Hepatocyte (in vitro differentiated cells): ENCODE results near the gene XXYLT1.

Experiments
- EZH2 ChIP-seq: fragments of 200-600 bp; sonication (generic); IDR thresholded peaks from 2 replicates; pipeline ENCODE4 v1.6.1; 2016; ENCODE audit warnings: antibody characterized with exemption, mild to moderate bottlenecking, borderline replicate concordance
- EZH2phosphoT487 ChIP-seq: fragments of 200-600 bp; sonication (generic); IDR thresholded peaks from one replicate; pipeline ENCODE4 v1.6.1; 2018; ENCODE audit warnings: antibody characterized with exemption, mild to moderate bottlenecking, low read depth, moderate library complexity; ENCODE audit not compliant: unreplicated experiment, severe bottlenecking
- TF ChIP-seq, protein P1 (sequence below): fragments of 200-600 bp; sonication (generic); IDR thresholded peaks from 2 replicates; pipeline ENCODE4 v1.5.1; 2016; ENCODE audit warnings: antibody characterized with exemption, mild to moderate bottlenecking; ENCODE audit not compliant: poor library complexity

DNA sequence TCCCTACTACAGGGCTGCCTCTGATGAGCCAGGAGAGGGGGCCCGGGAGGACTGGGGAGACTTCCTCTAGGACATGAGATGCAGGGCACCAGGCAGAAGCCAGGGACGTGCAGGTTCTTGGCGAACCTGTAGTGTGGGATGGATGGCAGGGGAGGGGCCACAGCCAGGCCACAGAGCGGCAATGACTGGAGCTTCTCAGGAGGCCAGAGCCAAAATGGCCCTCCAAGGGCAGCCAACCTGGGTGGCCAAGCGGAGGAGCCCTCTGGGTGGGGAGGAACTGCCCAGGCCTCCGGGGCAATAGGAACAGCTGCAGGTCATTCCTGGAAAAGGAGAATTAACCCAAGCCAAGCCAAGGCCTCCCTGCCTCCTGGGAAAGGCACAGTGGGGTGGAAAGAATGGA, 224.5 kb downstream of the XXYLT1 start:
- TF ChIP-seq, protein P1, sequence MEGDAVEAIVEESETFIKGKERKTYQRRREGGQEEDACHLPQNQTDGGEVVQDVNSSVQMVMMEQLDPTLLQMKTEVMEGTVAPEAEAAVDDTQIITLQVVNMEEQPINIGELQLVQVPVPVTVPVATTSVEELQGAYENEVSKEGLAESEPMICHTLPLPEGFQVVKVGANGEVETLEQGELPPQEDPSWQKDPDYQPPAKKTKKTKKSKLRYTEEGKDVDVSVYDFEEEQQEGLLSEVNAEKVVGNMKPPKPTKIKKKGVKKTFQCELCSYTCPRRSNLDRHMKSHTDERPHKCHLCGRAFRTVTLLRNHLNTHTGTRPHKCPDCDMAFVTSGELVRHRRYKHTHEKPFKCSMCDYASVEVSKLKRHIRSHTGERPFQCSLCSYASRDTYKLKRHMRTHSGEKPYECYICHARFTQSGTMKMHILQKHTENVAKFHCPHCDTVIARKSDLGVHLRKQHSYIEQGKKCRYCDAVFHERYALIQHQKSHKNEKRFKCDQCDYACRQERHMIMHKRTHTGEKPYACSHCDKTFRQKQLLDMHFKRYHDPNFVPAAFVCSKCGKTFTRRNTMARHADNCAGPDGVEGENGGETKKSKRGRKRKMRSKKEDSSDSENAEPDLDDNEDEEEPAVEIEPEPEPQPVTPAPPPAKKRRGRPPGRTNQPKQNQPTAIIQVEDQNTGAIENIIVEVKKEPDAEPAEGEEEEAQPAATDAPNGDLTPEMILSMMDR = no peak
- no peak for TF ChIP-seq EZH2
- no peak for TF ChIP-seq EZH2phosphoT487
